Epithelial cell of proximal tubule (primary cell): Measurements from ENCODE around the gene GNAS. TPM values are rescaled to one million over a fixed set of nuclear protein-coding genes. Genes with fewer than 3 reads are reported as not detected.
A peak's percentile ranks its signal among the peaks of the same experiment; 100 is the strongest.

Experiments used
- DNase-seq: peaks from one replicate; pipeline ENCODE4 v3.0.0-alpha.2; 2011; ENCODE audit warnings: low read depth
- H3K4me3 ChIP-seq: 2 replicates; pipeline ENCODE4 v1.5.1; 2011; ENCODE audit warnings: low read depth, mild to moderate bottlenecking, low read length
- total RNA-seq: library from RNA; depleted of rRNA; stranded (reverse); fragments of >200 nt; gene quantifications from 2 replicates; pipeline ENCODE4 v1.2.3, GENCODE V29; 2015
- TF ChIP-seq, protein P1 (sequence below): conservative IDR thresholded peaks from 2 replicates; pipeline ENCODE4 v1.5.1; 2012; ENCODE audit warnings: low read depth, mild to moderate bottlenecking, low read length

The GNAS gene
- total RNA-seq, 1 donor from 2014 or later: 828 TPM

DNA sequence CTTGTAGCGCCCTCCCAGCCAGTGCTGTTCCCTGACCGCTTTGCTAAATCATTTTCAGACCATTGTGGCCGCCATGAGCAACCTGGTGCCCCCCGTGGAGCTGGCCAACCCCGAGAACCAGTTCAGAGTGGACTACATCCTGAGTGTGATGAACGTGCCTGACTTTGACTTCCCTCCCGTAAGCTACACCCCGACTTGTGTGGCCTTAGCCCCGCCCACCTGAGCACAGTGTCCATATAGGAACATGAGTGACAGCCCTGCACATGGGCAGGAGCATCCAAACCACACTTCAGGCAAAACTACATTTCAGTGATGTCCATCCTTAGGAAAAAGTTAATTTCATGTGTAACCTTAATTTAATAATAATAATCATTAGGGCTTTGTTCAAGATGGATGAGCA, 51.1 kb downstream of the GNAS start:
- no peak overlapping the region for H3K4me3 ChIP-seq
- no peak for DNase-seq
- TF ChIP-seq, protein P1, sequence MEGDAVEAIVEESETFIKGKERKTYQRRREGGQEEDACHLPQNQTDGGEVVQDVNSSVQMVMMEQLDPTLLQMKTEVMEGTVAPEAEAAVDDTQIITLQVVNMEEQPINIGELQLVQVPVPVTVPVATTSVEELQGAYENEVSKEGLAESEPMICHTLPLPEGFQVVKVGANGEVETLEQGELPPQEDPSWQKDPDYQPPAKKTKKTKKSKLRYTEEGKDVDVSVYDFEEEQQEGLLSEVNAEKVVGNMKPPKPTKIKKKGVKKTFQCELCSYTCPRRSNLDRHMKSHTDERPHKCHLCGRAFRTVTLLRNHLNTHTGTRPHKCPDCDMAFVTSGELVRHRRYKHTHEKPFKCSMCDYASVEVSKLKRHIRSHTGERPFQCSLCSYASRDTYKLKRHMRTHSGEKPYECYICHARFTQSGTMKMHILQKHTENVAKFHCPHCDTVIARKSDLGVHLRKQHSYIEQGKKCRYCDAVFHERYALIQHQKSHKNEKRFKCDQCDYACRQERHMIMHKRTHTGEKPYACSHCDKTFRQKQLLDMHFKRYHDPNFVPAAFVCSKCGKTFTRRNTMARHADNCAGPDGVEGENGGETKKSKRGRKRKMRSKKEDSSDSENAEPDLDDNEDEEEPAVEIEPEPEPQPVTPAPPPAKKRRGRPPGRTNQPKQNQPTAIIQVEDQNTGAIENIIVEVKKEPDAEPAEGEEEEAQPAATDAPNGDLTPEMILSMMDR: no peak

DNA sequence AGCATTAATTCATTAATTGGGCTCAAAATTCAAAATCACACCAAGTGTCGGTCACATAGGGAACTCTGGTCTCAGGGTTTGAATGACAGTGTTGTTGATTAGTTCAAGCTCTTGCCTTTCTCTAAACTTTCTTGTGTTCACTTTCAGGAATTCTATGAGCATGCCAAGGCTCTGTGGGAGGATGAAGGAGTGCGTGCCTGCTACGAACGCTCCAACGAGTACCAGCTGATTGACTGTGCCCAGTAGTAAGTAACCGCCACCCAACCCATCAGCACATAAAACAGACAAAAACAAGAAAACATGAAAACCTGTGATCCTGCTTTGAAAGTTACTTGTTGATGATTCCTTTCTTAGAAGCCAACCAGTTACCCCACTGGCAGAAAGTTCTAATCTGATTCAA, 52.7 kb downstream of the GNAS start:
- TF ChIP-seq, protein P1: no peak
- no peak overlapping the region for H3K4me3 ChIP-seq
- no peak for DNase-seq

DNA sequence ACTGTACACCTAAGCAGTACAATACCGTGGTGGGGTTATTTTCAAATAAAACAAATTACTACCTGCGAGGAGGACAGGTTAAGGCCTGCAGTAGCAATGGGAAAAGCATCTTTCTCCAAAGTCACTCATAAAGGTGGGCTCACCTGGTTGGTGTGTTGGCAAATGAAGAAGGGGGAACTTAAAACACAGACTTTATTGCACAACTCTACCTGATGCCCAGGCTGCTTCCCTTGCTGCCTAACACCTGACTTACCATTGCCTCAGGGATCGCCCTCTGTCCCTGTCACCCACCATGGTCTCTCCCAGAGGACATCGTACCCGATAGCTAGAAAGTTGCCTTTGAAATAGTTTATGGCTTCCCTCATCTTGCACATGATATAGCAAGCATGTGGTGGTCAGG, 53.6 kb downstream of the GNAS start:
- no peak overlapping the region for H3K4me3 ChIP-seq
- TF ChIP-seq, protein P1: no peak
- no peak for DNase-seq

DNA sequence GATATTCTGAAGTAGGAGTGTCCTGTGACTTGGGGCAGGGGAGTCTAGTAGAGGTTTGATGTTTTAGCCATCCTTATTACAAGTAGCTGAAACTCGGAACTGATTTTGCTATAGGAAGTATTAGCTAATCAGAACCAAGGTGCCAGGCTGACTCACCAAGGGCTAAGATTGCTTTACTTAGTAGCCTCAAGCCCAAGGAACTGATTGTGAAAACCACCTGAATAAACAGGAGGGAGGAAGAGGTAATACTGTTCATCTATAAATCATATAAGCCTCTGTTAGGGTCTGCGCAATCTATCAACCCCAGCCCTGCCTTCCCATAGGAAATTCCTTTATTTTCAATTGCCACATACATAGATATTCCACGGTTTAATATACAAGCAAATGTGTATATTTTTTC, 54.4 kb downstream of the GNAS start:
- no peak overlapping the region for H3K4me3 ChIP-seq
- DNase-seq: peak; percentile 26

DNA sequence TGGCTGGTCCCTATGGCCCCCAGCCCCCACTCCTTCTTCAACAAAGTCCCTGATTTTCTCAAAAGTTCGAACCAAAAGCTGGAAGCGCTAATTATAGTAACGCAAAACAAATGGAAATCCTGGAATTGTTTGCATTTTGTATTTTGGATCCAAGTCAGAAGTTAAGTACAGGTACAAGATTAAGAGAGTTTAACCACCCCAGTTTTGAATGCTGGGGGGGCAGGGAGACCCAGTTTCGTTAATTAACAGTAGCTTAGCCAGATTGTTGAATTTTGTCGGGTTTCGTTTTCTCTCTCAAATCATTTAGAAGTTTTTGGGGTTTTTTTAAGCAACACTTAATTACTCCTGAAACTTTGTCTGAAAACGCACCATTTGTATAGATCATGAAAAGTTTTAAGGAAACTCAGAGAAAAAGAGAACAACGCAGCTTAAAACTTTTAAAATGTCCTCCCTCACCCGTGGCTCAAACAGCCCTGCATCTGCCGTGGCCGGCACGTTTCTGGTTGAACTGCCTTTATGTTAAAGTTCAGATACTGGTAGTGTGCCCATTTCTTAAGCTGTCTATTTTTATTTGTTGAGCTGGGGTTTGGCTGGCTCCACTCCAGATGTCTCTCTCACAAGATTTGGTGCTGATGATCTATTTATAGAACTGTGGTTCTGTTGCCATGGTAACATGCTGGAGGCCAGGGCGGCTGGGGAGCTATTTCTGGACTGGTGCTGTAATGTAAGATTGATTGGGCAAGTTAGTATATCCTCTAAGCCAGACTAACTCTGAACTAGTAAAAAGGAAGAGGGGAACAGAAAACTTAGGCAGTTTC, 55.0 kb downstream of the GNAS start:
- H3K4me3 ChIP-seq: no peak overlapping the region
- TF ChIP-seq, protein P1: no peak
- peak; percentile 78 for DNase-seq

More for the DNA sequence above, 54.4 kb downstream of the GNAS start:
- TF ChIP-seq, protein P1: no peak

DNA sequence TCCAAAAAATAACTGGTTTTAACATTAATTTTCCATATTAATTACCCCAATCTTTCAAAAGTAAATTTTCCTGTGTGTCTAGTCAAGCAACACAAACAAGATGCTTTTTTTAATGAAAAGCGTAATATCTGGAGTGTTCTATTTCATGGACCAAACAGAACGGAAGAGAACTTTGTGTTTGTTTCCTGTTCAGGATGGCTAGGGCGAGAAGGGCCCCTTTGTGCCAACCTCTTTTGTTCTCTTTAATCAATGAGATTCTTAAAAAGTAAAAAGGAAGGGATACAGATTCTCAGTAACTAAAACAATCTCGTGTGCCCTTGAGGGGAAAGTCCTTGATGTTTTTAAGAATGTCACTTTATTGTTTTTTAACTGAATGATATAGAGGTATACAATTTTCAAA, 55.7 kb downstream of the GNAS start:
- H3K4me3 ChIP-seq: no peak overlapping the region
- no peak for DNase-seq
- TF ChIP-seq, protein P1: no peak

DNA sequence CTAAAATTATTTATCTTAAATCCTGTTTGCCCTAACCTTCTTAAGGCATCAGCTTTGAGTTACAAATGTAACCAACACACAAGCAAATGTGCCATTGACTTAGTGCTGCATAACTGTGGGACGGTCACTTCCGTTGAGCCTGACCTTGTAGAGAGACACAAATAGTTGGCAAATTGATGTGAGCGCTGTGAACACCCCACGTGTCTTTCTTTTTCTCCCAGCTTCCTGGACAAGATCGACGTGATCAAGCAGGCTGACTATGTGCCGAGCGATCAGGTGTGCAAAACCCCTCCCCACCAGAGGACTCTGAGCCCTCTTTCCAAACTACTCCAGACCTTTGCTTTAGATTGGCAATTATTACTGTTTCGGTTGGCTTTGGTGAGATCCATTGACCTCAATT, 56.4 kb downstream of the GNAS start:
- no peak overlapping the region for H3K4me3 ChIP-seq
- no peak for DNase-seq
- TF ChIP-seq, protein P1: no peak
